GM12874 (cell line): Measurements from ENCODE around the gene DMWD.

ENCODE experiments used
- CTCF ChIP-seq: IDR thresholded peaks from 2 replicates; pipeline ENCODE4 v1.5.1; 2011; ENCODE audit warnings: low read depth, mild to moderate bottlenecking, control low read depth, low read length, moderate library complexity; ENCODE audit not compliant: insufficient read depth

DMWD gene

GRCh38 chr19:45765702-45766295 lies 26.8 kb downstream of the DMWD start:
- TF ChIP-seq CTCF: no peak

- TF ChIP-seq CTCF: no peak
Observed at GRCh38 chr19:45764945-45765701, 27.5 kb downstream of the DMWD start.

GRCh38 chr19:45764475-45764874 lies 28.2 kb downstream of the DMWD start:
- TF ChIP-seq CTCF: no peak

- no peak for TF ChIP-seq CTCF
Observed at GRCh38 chr19:45763691-45764294, 28.9 kb downstream of the DMWD start.

GRCh38 chr19:45762870-45763631 lies 29.6 kb downstream of the DMWD start:
- TF ChIP-seq CTCF: no peak

- TF ChIP-seq CTCF: no peak
Observed at GRCh38 chr19:45761714-45762113, 30.9 kb downstream of the DMWD start.

- TF ChIP-seq CTCF: no peak
Observed at GRCh38 chr19:45758921-45759320, 33.7 kb downstream of the DMWD start.
